HCEC 1CT (cell line): Measurements from ENCODE around the gene ST8SIA4.

Source experiments
- DNase-seq: peaks from one replicate; pipeline ENCODE4 v3.0.0-alpha.2; 2017

The ST8SIA4 gene

DNA sequence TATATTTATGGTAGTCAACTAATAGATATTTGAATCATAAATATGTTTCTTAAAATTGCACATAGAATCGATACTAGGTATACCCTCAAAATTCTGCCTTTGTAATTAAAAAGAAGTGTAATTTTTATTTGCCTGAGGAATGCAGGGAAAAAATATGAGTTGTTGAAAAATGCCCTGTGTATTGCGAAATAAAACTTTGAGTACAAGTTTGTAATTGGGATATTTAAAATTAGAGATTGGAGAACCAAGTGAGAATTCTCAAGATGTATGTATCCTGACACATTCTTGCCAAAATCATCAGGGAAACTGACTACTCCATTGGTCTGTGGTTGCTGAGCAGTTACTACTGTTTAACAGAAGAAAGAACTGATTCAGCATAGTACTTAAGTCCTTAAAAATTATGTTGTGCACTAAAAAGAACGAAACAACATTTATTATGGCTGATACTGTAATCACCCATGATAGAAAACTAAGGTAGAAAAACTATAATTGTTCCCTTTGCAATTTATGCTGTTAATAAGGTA is 36.0 kb downstream of the ST8SIA4 start:
- DNase-seq, result no peak

DNA sequence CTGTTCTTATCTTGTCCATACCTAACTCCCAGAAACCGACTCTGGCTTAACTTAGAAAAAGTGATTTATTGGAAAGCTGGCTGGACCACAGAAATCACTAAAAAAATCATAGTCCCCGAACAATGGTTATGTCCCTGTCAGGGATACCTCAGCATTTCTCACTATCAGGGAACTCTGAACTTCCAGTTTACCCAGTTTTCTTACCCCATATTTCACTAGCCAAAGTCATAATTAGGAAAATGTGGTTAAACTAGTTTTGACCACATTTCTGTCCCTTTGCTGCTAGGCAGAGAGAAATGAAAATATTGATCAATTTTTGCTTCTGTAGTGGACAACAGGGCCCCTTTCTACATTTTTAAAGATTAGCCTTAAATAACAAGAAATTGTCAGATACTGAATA is 38.2 kb downstream of the ST8SIA4 start:
- DNase-seq, result no peak

DNA sequence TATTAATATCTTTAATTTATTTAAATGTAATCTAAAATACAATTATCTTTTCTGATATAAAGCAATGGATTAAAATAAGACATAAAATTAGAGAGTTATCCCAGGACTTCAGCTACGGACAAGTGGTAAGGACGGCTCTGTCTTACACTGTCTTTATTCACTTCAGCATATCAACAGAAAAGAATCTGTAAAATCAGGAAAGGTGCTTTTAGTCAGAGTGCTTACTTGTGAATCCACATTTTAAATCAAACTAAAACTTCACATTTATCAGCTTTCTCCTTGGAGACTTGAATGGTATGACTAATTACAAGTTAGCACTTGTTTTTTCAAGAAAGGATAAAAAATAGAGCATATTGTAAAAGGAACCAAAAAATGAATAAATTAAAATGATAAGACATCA is 39.3 kb downstream of the ST8SIA4 start:
- DNase-seq, result no peak

DNA sequence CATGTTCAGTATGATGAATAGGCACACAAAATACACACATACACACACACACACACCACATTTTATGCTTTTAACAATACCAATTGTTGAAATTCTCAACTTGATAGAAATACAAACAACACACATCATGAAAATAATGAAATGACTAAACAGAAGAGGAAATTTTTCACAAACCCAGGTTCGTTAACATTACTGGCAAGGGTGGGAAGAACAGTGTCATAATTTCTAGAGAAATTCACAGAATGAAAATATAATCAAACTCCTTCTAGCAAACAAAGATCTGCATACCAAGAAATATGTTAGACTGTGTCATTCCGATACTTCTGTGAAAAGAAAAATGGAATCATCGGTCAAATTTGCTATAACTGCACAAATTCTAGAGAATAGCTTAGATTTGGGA is 41.9 kb downstream of the ST8SIA4 start:
- no peak for DNase-seq

DNA sequence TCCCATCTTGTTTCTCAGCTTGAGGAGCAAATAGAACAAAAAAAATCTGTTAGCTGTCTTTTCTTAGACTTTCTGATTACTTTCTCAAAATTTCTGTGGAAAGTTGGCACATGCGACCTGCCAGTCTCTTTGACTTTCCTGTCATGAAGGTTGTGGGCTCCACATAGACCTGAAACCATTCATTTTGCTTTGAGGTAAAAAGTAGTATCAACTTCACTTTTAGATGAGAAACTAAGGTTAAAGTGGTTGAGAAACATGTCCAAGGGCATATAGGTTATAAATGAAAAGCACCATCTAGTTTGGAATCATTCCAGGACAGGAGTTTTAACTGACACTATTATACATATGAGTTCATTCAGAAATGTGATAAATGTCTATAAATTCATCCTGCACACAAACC is 42.7 kb downstream of the ST8SIA4 start:
- no peak for DNase-seq

DNA sequence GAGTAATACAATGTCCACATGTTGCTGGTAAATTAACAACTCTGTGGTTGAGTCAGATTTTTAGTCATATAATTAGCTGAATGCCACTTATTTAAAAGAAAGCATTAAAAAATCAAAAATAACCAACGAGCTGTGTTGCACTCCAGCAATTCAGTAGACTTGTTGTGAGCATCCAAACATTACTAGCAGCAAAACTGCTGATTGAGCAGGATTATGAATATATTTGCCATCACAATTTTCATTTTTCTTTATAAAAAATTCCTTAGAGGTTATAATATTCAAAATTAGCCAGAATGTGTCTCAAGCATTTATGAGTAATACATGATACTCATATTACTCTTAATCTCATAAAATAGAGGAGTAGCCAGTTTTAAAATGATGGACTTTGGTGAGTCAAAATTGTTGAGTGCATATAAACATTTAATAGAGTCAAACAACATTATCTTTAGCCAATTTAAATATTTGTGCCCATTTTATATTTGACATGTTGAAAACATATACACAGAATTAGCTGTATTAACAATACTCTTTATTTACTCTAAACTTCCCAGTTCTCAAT is 44.0 kb downstream of the ST8SIA4 start:
- DNase-seq, result no peak

DNA sequence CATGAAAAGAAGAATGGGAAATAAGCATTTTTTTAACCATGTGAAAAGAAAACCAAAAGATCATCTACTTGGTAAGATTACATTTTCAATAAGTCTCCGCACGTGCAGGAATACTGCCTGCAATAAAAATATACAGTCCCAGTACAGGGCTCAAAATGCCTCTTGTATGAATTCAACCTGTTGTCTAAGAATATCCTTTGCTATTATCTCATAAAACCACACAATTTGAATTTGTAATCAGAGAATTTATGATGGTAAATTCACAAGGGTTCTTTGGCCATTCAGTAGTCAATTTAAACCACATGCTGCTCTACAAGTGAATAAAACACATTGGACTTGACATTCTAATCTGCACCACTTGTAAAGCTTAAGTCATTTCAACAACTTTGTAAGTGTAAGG is 46.6 kb downstream of the ST8SIA4 start:
- no peak for DNase-seq

DNA sequence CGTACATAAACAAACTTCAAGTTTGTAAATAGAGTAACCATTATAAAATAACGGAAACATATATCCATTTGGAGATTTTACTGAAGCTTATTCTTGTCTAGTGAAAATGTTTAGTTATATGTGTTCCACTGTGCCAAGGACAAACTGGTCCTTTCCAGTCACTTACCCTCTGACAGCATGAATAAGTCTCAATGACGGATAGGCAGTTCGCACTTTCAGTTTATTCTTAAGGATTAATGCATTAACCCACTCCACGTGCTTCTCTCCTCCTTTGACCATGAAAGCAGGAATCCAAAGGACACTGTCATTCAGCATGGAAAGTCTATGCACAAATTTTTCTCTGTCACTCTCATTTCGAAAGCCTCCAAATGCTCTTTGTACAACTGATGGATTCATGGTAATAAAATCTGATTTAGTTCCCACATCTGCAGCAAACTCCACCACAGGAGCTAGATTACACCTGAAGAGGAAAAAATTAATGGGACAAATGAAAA is 47.1 kb downstream of the ST8SIA4 start:
- no peak for DNase-seq

DNA sequence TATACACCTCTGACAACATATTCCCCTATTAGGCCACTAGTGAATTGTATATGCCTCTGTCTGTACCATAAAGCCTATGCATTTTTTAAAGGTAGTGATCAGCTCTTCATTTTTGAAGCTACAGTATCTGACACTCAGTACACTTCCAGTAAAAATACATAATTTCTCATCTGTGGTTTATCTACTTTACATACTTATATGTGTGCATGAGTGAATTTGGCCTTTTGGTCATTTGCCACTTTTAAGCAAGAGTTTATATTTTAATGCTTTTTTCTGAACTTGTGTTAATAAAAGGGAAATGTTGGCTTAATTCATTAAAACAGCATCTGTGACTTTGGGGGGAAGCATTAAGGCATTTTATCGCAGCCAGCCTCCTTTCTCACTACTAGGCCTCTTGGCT is 47.8 kb downstream of the ST8SIA4 start:
- no peak for DNase-seq

DNA sequence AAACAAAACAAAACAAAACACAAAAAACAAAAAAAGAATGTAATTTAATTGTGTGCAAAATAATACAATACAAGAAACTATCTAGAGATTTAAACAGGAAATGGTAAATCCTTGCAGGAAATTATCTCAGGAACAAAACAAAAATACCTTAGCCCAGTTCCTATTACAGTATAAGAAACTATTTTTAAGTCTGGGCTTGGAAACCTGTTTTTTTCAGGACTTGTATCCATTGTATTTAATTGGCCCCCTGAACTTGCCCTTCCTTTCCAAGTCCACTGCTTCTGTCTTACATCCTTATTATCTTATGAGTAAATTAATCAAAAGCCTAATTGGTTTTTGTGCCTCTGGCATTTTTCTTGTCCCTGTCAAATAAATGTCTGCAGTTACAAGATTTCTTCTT is 48.5 kb downstream of the ST8SIA4 start:
- DNase-seq, result no peak

DNA sequence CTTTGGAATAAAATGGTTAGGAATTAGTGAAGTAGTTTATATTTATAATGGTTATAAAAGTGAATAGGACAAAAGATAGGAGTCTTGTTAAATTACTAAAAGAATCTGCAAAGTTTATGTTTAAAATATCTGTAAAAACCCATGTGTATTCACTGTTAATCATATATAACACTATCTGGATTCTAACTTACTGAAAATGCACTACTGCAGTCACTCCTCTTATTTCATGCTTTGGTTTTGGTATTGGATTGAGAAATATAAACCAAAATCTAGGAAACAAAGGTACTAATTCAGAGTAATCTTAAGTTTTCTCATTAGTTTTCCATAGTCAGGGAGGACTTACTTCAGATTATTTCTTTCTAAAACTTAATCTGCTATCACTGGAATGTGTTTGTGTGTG is 49.5 kb downstream of the ST8SIA4 start:
- DNase-seq, result no peak

DNA sequence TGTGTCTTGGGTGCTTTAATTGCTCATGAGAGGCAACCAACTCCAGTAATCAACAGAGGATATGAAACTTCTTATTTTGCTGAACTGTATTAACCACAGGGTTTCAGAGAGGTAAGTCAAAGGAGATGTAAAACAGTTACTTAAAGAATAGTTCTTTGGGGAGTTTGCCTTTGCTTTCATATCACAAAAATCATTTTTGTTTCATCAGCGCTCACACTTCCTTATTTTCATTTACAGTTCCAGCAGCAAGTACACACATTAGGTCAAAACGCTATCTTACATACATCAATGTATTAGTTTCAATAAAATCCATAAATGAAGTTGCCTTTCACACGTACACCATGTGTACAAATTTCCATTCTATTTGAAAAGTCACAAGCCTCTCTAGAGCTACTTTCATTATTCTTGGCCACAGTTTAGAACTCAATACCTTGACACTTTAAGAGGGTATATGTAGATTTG is 50.1 kb downstream of the ST8SIA4 start:
- DNase-seq, result no peak

DNA sequence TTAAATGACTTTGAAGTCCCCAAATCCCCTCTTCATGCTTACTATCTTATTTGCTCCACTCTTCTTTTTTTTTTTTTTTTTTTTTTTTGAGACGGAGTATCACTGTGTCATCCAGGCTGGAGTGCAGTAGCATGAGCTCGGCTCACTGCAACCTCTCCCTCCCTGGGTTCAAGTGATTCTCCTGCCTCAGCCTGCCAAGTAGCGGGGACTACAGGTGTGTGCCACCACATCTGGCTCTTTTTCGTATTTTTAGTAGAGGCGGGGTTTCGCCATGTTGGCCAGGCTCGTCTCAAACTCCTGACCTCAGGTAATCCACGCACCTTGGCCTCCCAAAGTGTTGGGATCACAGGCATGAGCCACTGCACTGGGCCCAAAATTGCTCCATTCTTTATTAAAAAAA is 51.0 kb downstream of the ST8SIA4 start:
- DNase-seq, result no peak

DNA sequence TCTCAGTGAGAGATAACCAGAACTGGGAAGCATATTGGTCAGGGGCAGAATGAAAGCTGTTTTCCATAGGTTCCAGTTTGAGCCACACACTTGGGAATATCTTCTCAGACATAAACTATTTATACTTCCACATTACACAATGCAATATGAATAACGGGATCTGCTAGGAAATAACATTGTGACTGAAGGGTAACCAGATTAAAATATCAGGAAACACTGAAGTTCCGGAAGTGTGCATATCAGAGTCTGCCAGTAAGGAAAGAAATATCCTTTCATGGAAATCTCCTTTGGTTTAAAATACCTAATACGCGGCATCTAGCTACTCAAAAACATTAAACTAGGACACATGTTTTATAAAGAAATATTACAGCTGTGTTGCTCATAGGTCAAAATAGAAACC is 56.3 kb downstream of the ST8SIA4 start:
- DNase-seq, result no peak

DNA sequence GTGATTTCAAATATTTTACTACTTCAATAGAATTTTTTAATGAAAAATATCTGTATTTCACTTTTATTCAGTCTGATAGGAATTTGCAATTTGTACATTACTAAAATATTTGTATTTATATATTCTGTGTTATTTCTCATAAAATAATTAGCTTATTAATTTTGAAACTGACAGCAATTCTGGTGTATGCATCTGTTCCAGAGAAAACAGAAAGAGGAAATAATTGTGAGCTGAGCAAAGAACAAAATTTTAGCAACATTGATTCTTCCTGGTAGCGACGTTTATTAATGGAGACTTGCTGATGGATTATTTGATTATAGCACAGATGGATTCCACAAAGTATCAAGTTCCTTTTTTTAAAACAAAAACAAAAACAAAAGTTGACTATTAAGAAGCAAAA is 61.0 kb downstream of the ST8SIA4 start:
- no peak for DNase-seq

DNA sequence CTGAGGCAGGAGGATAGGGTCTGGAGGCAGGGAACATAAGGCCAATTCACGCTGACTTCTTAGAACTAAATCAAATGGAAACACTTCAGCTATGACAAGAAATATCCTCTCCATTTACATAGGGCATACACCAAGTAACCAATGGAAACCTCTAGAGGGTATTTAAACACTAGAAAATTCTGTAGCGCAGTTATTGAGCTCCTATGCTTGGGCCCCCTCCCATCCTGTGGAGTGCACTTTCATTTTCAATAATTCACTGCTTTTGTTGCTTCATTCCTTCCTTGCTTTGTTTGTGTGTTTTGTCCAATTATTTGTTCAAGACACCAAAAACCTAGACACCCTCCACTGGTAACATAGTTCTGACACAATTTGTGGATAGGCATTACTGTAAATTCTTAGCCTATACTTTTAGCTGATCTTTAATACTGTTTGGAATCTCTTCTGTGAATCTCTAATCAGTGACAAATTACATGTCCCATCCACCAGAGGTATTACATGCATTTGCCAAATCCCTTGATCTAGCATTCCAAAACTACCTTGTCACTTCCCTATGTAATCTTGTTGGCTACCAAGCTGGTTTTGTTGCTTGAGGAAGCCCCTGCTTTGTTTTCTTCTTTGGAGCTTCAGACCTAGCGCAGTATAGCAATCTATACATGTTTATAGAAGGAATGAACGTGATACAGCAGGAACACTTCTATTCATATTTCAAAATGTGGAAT is 61.6 kb downstream of the ST8SIA4 start:
- peak; percentile 20 for DNase-seq

DNA sequence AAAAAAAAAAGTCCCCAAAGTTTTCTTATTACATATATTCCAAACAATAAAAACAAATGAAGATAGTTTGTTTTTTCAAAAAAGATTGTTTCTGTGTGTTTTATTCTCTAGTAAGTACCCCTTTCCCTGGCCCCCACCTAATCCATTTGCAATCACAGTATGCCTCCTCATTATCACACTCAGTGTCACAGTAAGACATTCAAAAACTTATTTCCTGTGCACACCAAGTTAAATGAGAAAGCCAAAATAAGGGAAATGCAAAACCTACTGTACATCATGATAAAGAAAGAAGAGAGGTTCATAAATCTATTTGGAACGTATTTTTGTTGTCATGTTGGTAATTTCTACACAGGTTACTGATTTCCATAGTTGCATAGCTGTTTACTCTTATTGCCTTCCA is 62.3 kb downstream of the ST8SIA4 start:
- DNase-seq, result no peak

DNA sequence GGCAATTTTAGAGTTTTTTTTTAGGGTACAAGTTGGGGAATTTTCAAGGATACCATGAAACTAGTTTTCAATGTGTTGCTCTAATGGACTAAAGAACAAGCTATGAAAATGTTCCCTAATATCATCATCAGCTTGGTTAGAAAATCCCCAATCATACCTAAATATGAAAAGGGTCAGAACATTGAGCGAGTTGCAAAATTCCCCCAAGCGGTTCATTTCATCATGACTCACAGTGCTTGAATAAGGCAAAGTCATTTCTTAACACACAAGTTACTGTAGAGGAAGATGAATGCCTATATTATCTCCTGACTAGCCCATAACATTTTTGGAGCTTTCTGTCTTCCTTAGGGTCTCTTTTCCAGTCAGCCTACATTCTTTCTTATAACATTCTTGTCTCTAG is 62.7 kb downstream of the ST8SIA4 start:
- DNase-seq, result peak; percentile 57

DNA sequence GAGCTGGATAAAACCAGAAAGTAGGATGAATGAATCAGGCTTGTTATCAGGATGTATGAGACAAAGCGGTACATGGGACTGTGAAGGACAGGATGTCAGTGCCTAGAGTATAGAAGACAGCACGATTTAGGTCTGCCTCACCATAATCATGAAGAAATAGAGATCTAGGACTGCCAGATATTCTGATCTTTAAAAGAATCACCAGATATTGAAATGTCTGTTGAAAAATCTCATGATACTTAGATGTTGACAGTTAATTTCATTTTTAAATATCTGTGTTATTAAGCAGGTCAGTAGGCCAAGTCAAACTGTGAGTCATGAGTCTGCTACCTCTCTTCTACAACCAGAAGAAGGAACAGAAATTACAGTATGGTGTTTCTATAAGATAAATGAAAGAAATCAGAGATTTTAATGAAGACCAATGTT is 65.0 kb downstream of the ST8SIA4 start:
- peak; percentile 8 for DNase-seq

DNA sequence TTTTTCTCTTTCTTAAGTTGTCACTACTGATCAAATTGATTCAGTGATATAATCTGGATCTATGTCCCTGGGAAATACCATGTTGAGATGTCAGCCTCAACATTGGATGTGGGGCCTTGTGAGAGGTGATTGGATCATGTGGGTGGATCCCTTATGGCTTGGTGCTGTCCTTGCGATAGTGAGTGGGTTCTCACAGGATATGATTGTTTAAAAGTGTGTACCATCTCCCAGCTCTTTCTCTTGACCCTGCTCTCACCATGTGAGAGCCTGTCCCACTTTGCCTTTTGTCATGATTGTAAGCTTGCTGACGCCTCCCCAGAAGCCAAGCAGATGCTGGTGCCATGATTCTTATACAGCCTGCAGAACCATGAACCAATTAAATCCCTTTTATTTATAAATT is 68.6 kb downstream of the ST8SIA4 start:
- DNase-seq, result no peak

DNA sequence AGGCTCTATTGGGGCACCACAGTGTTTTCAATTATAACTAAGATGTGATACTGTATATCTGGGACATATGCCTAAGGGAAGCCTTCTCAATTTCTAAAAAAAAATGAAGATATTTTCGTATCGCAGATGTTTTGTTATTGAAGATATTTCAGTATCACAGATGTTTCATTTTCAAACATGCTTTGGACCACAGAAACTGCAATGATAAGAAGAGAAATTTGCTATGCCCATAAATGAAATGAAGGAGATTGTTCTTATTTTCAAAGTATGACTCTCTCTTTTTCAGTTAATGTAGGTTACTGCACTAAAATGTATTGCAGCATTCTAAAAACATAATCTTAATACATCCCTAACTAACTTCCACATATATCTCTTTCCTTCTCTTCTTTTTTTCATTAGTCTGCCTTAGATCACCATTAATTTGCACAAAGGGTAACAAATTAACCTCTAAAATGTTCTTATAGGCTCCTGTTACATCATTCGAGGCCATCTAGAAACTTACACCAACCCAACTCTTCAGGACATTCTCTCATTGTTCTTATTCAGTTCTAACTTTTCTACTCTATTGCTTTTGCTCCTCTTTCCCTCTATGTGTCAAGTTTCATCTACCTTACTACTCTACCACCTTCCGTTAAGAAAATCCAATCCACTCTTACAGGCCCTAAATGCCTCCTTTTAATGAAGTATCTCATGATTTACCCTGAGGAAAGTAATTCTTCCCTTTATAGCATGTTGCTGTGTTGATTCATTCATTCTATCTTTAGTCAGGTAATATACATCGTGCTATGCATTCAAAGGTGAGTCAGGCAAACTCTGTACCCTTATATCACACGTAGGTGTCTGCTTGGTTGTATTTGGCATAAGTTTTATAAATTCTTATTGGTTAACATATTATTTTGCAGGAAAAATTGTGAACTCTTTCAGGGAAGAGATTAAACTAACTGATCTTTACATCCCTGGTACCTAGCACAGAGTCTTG is 70.5 kb downstream of the ST8SIA4 start:
- DNase-seq, result no peak

DNA sequence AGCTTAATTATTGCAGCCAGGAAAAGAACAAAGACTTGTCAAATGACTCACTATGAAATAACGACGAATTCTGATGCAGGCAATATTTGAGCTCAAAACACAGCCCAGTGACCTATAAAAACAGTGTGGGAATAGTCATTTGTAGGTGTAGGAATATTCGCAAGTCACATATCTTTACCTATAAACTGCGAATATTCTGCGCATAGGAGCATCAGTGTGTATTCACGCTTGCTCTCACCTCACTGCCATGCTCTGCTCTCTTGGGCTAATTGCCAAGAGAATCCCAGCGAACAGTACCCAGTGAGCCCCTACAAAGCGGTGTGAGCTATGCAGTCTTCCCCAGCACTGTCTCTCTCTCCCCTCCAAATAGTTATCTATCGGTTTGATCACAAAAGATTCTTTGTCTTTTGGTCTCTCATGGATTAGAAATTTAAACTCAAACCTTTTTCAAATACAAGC is 74.2 kb downstream of the ST8SIA4 start:
- DNase-seq, result no peak
